IMR-90 (cell line): ENCODE data around the gene FBXO17. TPM values are rescaled to one million over a fixed set of nuclear protein-coding genes. Genes with fewer than 3 reads are reported as not detected.

ENCODE experiments used
- ATAC-seq: fragments of 200-7000 bp; cut with Tn5 transposase; 2 replicates; pipeline ENCODE4 v1.9.1; 2020; ENCODE audit warnings: low read depth, mild to moderate bottlenecking, moderate library complexity
- BruUV-seq: library from RNA; stranded (reverse); fragments of 400-500 nt; replicated peaks from 2 replicates; lab custom pipeline; 2021; lab: Mats Ljungman, UMichigan
- CTCF ChIA-PET: fragments of 300-600 bp; formaldehyde crosslinking; extraction: SDS; loops from one replicate; lab custom pipeline; 2021; ENCODE audit warnings: antibody characterized with exemption; lab: Yijun Ruan, JAX
- POLR2A ChIA-PET: fragments of 300-600 bp; sonication (Branson Sonifier 250); formaldehyde crosslinking; loops from one replicate; lab custom pipeline; 2022; ENCODE audit warnings: antibody characterized with exemption; ENCODE audit not compliant: unreplicated experiment; lab: Charles Lee
- DNase-seq: peaks from one replicate; pipeline ENCODE4 v3.0.0; 2013
- H2AFZ ChIP-seq: replicated peaks from 2 replicates; pipeline ENCODE3; 2013; ENCODE audit warnings: low read length, mild to moderate bottlenecking; ENCODE audit not compliant: poor library complexity
- H2AK5ac ChIP-seq: 2 replicates; pipeline ENCODE4 v1.6.1; 2013; ENCODE audit warnings: low read depth, low read length, inconsistent platforms
- H2AK9ac ChIP-seq: replicated peaks from 2 replicates; pipeline ENCODE3; 2013; ENCODE audit warnings: mild to moderate bottlenecking, low read depth, low read length, moderate library complexity; ENCODE audit not compliant: poor library complexity
- H2BK120ac ChIP-seq: 2 replicates; pipeline ENCODE4 v1.6.1; 2013; ENCODE audit warnings: low read depth, low read length, inconsistent platforms
- H2BK15ac ChIP-seq: 3 replicates; pipeline ENCODE4 v1.6.1; 2013; ENCODE audit warnings: low read depth, low read length, inconsistent platforms
- H2BK20ac ChIP-seq: 2 replicates; pipeline ENCODE4 v1.6.1; 2013; ENCODE audit warnings: low read depth, mild to moderate bottlenecking, inconsistent platforms, low read length, moderate library complexity
- H2BK5ac ChIP-seq: 2 replicates; pipeline ENCODE4 v1.6.1; 2013; ENCODE audit warnings: mild to moderate bottlenecking, low read depth, low read length, inconsistent platforms; ENCODE audit not compliant: poor library complexity, severe bottlenecking
- H3K14ac ChIP-seq: replicated peaks from 2 replicates; pipeline ENCODE4 v1.6.1; 2013; ENCODE audit warnings: low read depth, low read length, inconsistent platforms
- H3K18ac ChIP-seq: 2 replicates; pipeline ENCODE4 v1.6.1; 2013; ENCODE audit warnings: low read depth, low read length, control low read depth
- H3K23ac ChIP-seq: 2 replicates; pipeline ENCODE4 v1.6.1; 2013; ENCODE audit warnings: low read depth, low read length, inconsistent platforms
- H3K27ac ChIP-seq: 2 replicates; pipeline ENCODE4 v1.5.1; 2013; ENCODE audit warnings: mild to moderate bottlenecking, control low read depth, low read length; ENCODE audit not compliant: insufficient read depth
- H3K27me3 ChIP-seq: 2 replicates; pipeline ENCODE4 v1.6.1; 2013; ENCODE audit warnings: low read length; ENCODE audit not compliant: control insufficient read depth, insufficient read depth
- H3K36me3 ChIP-seq: 2 replicates; pipeline ENCODE4 v1.6.1; 2013; ENCODE audit warnings: low read length, mixed read lengths; ENCODE audit not compliant: control insufficient read depth, insufficient read depth
- H3K4ac ChIP-seq: 2 replicates; pipeline ENCODE4 v1.6.1; 2013; ENCODE audit warnings: low read depth, low read length, inconsistent platforms
- H3K4me1 ChIP-seq: 2 replicates; pipeline ENCODE4 v1.6.1; 2013; ENCODE audit warnings: low read length, mixed read lengths; ENCODE audit not compliant: control insufficient read depth, insufficient read depth
- H3K4me2 ChIP-seq: 2 replicates; pipeline ENCODE4 v1.6.1; 2013; ENCODE audit warnings: low read depth, mild to moderate bottlenecking, control low read depth, low read length, moderate library complexity
- H3K4me3 ChIP-seq: 2 replicates; pipeline ENCODE4 v1.5.1; 2013; ENCODE audit warnings: low read depth, mild to moderate bottlenecking, control low read depth, low read length, moderate library complexity; ENCODE audit not compliant: insufficient read depth
- H3K56ac ChIP-seq: 2 replicates; pipeline ENCODE4 v1.6.1; 2013; ENCODE audit warnings: low read length, inconsistent platforms; ENCODE audit not compliant: insufficient read depth; ENCODE audit errors: extremely low read depth
- H3K79me1 ChIP-seq, 2 experiments: 2 replicates each; pipeline ENCODE4 v1.6.1; 2013; ENCODE audit warnings: low read length in 2 of 2, inconsistent platforms in 1 of 2, low read depth in 1 of 2
- H3K9ac ChIP-seq: 2 replicates; pipeline ENCODE4 v1.6.1; 2013; ENCODE audit warnings: low read depth, low read length, control low read depth
- H3K9me1 ChIP-seq: 2 replicates; pipeline ENCODE4 v1.6.1; 2013; ENCODE audit warnings: low read length, inconsistent platforms; ENCODE audit not compliant: insufficient read depth
- H3K9me3 ChIP-seq: 2 replicates; pipeline ENCODE4 v1.6.1; 2013; ENCODE audit warnings: low read length; ENCODE audit not compliant: control insufficient read depth, insufficient read depth
- H4K20me1 ChIP-seq: 2 replicates; pipeline ENCODE4 v1.6.1; 2013; ENCODE audit warnings: low read length, inconsistent platforms; ENCODE audit not compliant: insufficient read depth
- H4K5ac ChIP-seq: 2 replicates; pipeline ENCODE4 v1.6.1; 2013; ENCODE audit warnings: mild to moderate bottlenecking, low read depth, low read length, control low read depth
- H4K8ac ChIP-seq, 2 experiments: 2 replicates each; pipeline ENCODE4 v1.6.1; 2013; ENCODE audit warnings: low read depth in 2 of 2, low read length in 2 of 2, control low read depth in 1 of 2, inconsistent platforms in 1 of 2
- H4K91ac ChIP-seq: 2 replicates; pipeline ENCODE4 v1.6.1; 2013; ENCODE audit warnings: low read depth, low read length, inconsistent platforms; ENCODE audit not compliant: insufficient read depth
- BHLHE40 ChIP-seq: fragments of 150-350 bp; IDR thresholded peaks from 2 replicates; pipeline ENCODE4 v1.6.1; 2016; ENCODE audit warnings: mild to moderate bottlenecking, low read depth, low read length
- CEBPB ChIP-seq: IDR thresholded peaks from 2 replicates; pipeline ENCODE4 v1.6.1; 2012; ENCODE audit warnings: low read depth, low read length, improper control_type of control experiment
- CHD1 ChIP-seq: IDR thresholded peaks from 2 replicates; pipeline ENCODE4 v1.6.1; 2012; ENCODE audit warnings: low read depth, low read length, improper control_type of control experiment
- CTCF ChIP-seq: conservative IDR thresholded peaks from 2 replicates; pipeline ENCODE4 v1.5.1; 2012; ENCODE audit warnings: mild to moderate bottlenecking, low read depth, low read length, improper control_type of control experiment
- ELK1 ChIP-seq: fragments of 150-350 bp; IDR thresholded peaks from 2 replicates; pipeline ENCODE4 v1.6.1; 2016; ENCODE audit warnings: low read depth, mild to moderate bottlenecking, low read length, moderate library complexity, borderline replicate concordance
- FOS ChIP-seq: fragments of 150-350 bp; IDR thresholded peaks from 2 replicates; pipeline ENCODE4 v1.6.1; 2016; ENCODE audit warnings: low read depth, low read length
- MAFK ChIP-seq: IDR thresholded peaks from 2 replicates; pipeline ENCODE4 v1.6.1; 2012; ENCODE audit warnings: low read depth, low read length, improper control_type of control experiment
- MAZ ChIP-seq: IDR thresholded peaks from 2 replicates; pipeline ENCODE4 v1.6.1; 2012; ENCODE audit warnings: low read depth, mild to moderate bottlenecking, low read length, improper control_type of control experiment, moderate library complexity, borderline replicate concordance
- MXI1 ChIP-seq: IDR thresholded peaks from 2 replicates; pipeline ENCODE4 v1.6.1; 2012; ENCODE audit warnings: low read depth, mild to moderate bottlenecking, low read length, moderate library complexity, borderline replicate concordance
- NFE2L2 ChIP-seq: fragments of 150-350 bp; IDR thresholded peaks from 2 replicates; pipeline ENCODE4 v1.6.1; 2016; ENCODE audit warnings: low read depth, mild to moderate bottlenecking, low read length
- POLR2A ChIP-seq: IDR thresholded peaks from 2 replicates; pipeline ENCODE4 v1.6.1; 2012; ENCODE audit warnings: mild to moderate bottlenecking, low read depth, low read length
- RAD21 ChIP-seq: IDR thresholded peaks from 2 replicates; pipeline ENCODE4 v1.6.1; 2012; ENCODE audit warnings: low read length, improper control_type of control experiment
- RCOR1 ChIP-seq: IDR thresholded peaks from 2 replicates; pipeline ENCODE4 v1.6.1; 2012; ENCODE audit warnings: mild to moderate bottlenecking, low read length, improper control_type of control experiment; ENCODE audit not compliant: insufficient replicate concordance
- RFX5 ChIP-seq: IDR thresholded peaks from 2 replicates; pipeline ENCODE4 v1.8.0; 2012; ENCODE audit warnings: low read depth, mild to moderate bottlenecking, low read length, moderate library complexity
- SMC3 ChIP-seq: fragments of 150-350 bp; IDR thresholded peaks from 2 replicates; pipeline ENCODE4 v1.6.1; 2016; ENCODE audit warnings: low read depth, mild to moderate bottlenecking, antibody characterized with exemption, low read length, moderate library complexity
- USF2 ChIP-seq: fragments of 150-350 bp; IDR thresholded peaks from 2 replicates; pipeline ENCODE4 v1.6.1; 2017; ENCODE audit warnings: mild to moderate bottlenecking, antibody characterized with exemption, low read length, low read depth
- WGBS, 2 experiments: methylation state at CpG; one replicate each; pipeline versions ENCODE4 v1.1.5 to v1.1.7; 2013; ENCODE audit warnings: missing lambda C conversion rate in 2 of 2; ENCODE audit not compliant: insufficient read length in 1 of 2; ENCODE audit errors: extremely low coverage in 2 of 2; 5-methylcytosine and 5-hydroxymethylcytosine counted together
- dilution Hi-C: fragments of 300-500 bp; cut with HindIII; formaldehyde crosslinking; loops from one replicate; pipeline ENCODE4 v1.14.3; 2018; ENCODE audit warnings: low sequenced_read_pairs; ENCODE audit not compliant: unreplicated experiment
- in situ Hi-C: fragments of 300-500 bp; cut with MboI; formaldehyde crosslinking; loops from 3 replicates; pipeline ENCODE4 v1.14.3; 2019; ENCODE audit warnings: low sequenced_read_pairs, inconsistent platforms, mixed read lengths
- intact Hi-C: fragments of 100-400 bp; cut with micrococcal nuclease; formaldehyde crosslinking; loops from 2 replicates; pipeline ENCODE4 v1.10.0; 2022
- polyA plus RNA-seq, 3 experiments: library from polyadenylated mRNA; depleted of rRNA; stranded (reverse); fragments of >200 nt; gene quantifications; 2 replicates each; pipeline ENCODE4 v1.2.3, GENCODE V29; 2012; ENCODE audit warnings: low replicate concordance in 1 of 3
- total RNA-seq: library from RNA; depleted of rRNA; stranded (reverse); fragments of >200 nt; gene quantifications from 2 replicates; pipeline ENCODE4 v1.2.3, GENCODE V29; 2012

Gene FBXO17
- total and polyA plus RNA-seq, 2 of the 4 experiments (the other 2 are of a cell fraction): 10.8 to 20.7 TPM

DNA sequence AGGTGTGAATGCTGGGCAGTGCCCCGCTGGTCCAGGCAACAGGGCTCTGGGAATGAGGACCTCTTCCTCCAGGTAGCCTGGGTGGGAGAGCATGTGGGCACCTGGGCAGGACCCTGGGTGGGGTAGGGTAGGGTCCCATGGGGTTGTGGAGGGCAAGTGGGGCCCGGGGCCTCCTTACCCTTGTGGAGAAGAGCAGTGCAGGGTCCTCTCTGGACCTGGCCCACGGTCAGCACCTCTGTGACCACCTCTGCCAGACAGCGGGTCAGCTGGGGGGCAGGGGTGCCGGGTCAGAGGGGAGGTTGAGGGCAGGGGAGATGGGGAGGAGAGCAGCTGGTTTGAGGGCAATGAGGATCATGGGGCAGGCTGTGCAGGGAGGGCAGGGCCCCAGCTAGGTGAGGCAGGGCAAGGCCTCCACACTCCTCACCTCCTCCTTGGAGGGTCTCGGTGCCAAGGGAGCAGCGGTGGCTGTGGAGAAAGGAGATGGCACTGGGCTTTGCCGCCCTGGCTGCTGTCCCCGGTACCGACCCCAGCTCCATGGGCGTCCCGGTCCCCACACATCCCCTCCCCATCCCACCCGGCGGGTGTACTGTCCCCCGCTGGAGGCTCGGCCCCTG lies 64.0 kb downstream of the FBXO17 start:
- dilution Hi-C loops (no loop called here), in situ Hi-C loops (loop anchor here (25.0 kb wide), 1 partner anchor 174 kb away; the partner anchor contains the start of gene CAPN12), intact Hi-C loops (no loop called here)
- Histone ChIP-seq H3K79me1 (no peaks in the 10 kb centered on the region), H3K4ac (no peak overlapping the region), H2BK5ac (no peak overlapping the region), H4K8ac (no peak overlapping the region), H2AK5ac (no peak overlapping the region), H3K9me1 (no peaks in the 10 kb centered on the region), H4K5ac (no peak overlapping the region), H3K14ac (no peak overlapping the region), H4K20me1 (no peaks in the 10 kb centered on the region), H3K56ac (no peak overlapping the region), H3K27ac (no peak overlapping the region), H3K4me3 (no peak overlapping the region), H3K27me3 (peaks cover 4% of the 10 kb centered on the region; the same call in 1 of the 2 replicates), H3K9ac (no peak overlapping the region), H2AFZ (no peak overlapping the region), H3K4me1 (no peaks in the 10 kb centered on the region), H2AK9ac (no peak overlapping the region), H3K4me2 (no peak overlapping the region), H4K91ac (no peak overlapping the region), H3K9me3 (no peaks in the 10 kb centered on the region; the same call in 1 of the 2 replicates), H2BK20ac (no peak overlapping the region), H3K18ac (no peak overlapping the region), H2BK15ac (no peak overlapping the region), H2BK120ac (no peak overlapping the region), H3K23ac (no peak overlapping the region), H3K36me3 (peaks cover 17% of the 10 kb centered on the region)
- BruUV-seq: no TSS peak
- POLR2A ChIA-PET: no interaction called here
- CTCF ChIA-PET: interaction anchor here (1.1 kb wide), 1 partner anchor 19 kb away, joined by 3 read pairs; the partner anchor contains the start of genes MRPS12 and SARS2
- DNase-seq: no peak
- ATAC-seq: no peak
- WGBS, 2 experiments: 83% methylated on average over 2 of the region's 16 CpGs; no CpG with 5 or more reads in 1 of the 2 experiments
- TF ChIP-seq SMC3 (no peak), CHD1 (no peak), NFE2L2 (no peak), RFX5 (no peak), BHLHE40 (no peak), RAD21 (no peak), POLR2A (no peak), USF2 (no peak), MXI1 (no peak), RCOR1 (no peak), FOS (no peak), CTCF (no peak), MAFK (no peak), MAZ (no peak), CEBPB (no peak), ELK1 (no peak)
